GM18873 (cell line): ENCODE results near the gene MEGF11.

Experiments used
- ATAC-seq: cut with Tn5 transposase; IDR thresholded peaks from one replicate; pipeline ENCODE4 v1.9.1; 2021; ENCODE audit warnings: mild to moderate bottlenecking, moderate library complexity, moderate number of reproducible peaks; ENCODE audit not compliant: unreplicated experiment, low FRiP score

Gene MEGF11

GRCh38 chr15:66130496-66131034, 123.0 kb downstream of the MEGF11 start:
- ATAC-seq: no peak

DNA sequence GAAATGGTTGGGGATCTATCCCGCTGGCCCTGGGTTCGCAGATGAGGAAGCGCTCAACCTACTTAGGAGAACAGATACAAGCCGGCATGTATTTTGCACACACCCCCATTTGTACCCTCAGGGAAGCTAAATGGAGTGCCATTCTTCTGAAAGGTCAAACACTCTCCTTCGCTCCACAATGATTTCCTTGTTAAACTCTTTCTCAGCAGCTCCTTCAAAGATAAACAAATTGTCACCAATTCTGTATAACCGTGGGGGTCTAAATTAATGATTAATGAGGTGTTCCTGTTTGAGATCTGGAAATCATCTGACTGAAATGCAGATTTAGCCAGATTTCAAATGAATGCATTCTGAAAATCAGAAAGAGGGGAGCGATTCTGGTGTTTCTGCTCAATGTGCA, 124.0 kb downstream of the MEGF11 start:
- no peak for ATAC-seq

DNA sequence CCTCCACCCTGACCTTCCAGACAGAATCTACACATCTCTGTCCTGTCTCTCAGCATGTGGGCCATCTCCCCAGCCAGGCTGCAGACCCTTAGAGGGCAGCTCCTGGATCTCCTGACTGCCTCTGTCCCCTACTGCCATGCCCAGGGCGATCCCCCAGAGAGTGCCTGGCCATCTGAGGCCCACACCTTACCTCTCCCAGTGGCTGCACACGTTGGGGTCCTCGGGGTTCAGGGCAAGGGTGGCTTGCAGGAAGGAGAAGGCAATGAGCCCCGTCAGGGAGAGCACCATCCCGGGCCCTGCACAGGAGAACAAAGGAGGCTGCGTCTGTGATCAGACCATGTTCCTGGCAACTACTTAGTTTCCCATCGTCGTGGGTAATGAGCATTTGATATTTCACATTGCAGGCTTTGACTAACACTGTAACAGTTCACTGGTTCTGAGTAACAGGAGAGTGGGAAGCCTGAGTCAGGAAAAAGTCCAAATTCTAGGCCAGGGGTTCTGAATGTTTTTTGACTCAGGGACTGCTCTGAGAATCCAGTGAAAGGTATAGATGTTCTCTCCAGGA, 125.4 kb downstream of the MEGF11 start:
- no peak for ATAC-seq

GRCh38 chr15:66126456-66126855, 127.1 kb downstream of the MEGF11 start:
- ATAC-seq: no peak

GRCh38 chr15:66126031-66126441, 127.5 kb downstream of the MEGF11 start:
- no peak for ATAC-seq

DNA sequence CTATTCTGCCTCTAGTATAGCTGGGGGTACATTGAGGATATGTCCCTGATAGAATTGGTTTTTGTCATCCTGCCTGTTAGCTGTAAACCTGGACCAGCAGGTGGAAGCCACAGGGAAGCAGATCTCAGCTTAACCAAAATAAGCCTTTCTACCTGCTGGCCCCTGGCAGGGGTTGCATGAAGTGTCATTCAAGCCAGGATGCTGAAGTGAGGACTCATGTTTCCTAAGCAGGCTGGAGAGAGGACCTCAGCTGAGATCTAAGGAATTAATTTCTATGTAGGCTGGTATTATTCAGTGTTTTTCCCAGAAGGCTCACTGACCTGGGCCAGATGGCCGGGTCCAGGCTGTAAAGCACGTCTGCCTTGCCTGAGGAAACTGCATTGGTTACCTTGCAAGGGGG, 128.9 kb downstream of the MEGF11 start:
- no peak for ATAC-seq

DNA sequence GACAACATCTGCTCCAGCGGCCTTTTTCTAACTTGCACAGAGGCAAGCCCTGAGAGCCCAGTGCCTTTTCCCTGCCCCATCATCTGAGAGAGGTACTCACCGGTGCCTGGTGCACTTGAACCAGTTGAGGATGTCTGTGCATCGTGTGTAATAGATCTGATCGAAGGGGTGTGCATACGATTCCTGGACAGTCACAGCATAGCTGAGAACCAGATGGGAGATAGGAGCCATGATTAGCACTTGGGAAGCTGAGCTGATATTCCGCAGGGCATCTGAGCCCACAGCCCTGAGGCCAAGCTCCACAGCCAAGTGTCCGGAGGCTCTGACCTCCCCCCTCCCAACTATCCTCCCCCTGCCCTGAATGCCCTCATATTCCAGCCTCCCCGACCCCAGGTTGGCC, 129.8 kb downstream of the MEGF11 start:
- ATAC-seq: no peak

DNA sequence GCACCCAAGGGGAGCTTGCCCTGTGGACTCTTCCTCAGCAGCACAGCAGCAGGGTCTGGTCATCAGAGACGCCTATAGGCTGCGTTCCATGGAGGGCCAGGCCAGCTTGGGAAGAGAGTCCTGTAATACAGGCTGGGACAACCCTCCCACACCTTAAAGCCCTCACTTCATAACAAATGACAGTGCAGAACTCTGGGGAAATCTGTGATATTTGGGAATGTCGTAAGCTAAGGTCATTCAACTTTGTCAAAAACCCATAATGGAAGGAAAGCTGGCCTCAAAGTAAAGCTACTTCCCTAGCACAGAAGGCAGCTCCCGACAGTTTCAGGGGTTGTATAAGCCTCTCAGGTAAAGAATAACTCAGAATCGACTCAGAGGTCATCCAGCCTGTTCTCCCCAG, 133.1 kb downstream of the MEGF11 start:
- ATAC-seq: no peak

GRCh38 chr15:66117841-66118240, 135.7 kb downstream of the MEGF11 start:
- ATAC-seq: no peak

DNA sequence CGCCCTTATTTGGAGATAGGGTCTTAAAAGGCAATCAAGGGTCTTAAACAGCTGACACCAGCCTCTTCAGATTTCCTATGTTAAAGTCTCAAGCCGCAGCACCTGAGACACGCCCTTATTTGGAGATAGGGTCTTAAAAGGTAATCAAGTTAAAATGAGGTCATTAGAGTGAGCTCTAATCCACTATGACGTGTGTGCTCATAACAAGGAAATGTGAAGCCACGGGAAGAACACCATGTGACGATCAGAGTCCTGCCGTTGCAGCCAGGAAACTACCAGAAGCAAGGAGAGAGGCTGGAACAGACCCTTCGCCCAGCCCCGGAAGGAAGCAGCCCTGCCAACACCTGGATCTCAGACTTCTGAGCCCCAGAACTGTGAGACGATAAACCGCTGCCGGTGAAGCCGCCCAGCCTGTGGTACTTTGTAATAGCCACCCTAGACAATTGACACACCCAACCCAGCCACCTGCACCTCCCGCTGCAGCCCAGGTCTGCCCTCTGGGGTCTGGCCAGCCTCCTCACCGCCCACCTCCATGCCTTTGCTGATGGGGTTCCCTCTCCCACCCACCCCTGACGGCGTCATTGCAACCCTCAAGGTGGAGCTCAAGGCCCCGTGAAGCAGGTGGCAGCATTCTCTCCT, 137.9 kb downstream of the MEGF11 start:
- no peak for ATAC-seq

DNA sequence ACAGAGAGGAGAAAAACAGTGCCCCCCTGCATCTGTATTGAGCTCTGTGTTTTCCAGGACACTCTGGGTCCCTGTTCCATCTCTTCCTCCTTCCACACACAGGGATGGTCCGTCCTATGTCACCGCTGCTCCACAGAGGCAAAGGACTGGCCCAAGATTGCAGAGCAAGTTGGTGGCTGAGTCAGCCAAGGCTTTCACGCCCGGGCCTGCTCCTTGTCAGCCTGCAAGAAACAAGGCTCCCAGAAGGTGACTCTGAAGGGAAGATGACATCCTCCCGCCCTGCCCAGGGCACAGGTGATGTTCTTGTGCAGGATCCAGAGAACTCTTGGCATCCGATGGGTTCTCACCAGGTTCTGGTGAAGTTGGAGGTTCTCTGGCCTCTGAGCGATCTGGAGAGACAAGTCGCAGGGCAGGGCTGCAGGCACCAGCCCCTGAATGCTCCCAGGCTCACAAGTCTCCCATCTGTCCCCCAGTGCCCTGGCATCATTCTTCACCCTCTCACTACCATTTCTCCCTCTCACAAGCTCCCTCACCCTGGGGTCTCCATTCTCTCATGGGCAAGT, 138.6 kb downstream of the MEGF11 start:
- no peak for ATAC-seq

- ATAC-seq: no peak
These were observed 141.2 kb downstream of the MEGF11 start for GRCh38 chr15:66112388-66112787.

DNA sequence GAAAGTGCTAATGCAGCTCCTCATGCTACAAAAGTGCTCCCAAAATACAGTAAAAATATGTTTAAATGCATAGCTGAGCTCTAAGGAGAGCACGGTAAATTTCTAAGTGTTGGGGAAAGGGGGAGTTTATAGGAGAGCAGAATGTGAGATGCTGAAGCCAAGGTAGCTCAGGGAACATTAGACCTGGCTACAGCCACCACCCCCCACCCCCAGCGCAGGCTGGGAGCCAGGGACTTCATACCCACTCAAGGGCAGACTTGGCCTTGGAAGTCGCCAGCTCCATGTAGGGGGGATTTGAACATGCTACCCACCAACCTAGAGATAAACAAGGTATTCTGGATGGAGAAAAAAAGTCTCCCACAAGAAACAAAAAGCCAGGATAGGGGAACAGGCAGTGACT, 142.2 kb downstream of the MEGF11 start:
- ATAC-seq: no peak

GRCh38 chr15:66110864-66111263, 142.7 kb downstream of the MEGF11 start:
- ATAC-seq: no peak

- ATAC-seq: no peak
These were observed 143.7 kb downstream of the MEGF11 start for GRCh38 chr15:66109826-66110225.

- ATAC-seq: no peak
These were observed 144.9 kb downstream of the MEGF11 start for GRCh38 chr15:66108483-66109265.

GRCh38 chr15:66107070-66107469, 146.5 kb downstream of the MEGF11 start:
- no peak for ATAC-seq

DNA sequence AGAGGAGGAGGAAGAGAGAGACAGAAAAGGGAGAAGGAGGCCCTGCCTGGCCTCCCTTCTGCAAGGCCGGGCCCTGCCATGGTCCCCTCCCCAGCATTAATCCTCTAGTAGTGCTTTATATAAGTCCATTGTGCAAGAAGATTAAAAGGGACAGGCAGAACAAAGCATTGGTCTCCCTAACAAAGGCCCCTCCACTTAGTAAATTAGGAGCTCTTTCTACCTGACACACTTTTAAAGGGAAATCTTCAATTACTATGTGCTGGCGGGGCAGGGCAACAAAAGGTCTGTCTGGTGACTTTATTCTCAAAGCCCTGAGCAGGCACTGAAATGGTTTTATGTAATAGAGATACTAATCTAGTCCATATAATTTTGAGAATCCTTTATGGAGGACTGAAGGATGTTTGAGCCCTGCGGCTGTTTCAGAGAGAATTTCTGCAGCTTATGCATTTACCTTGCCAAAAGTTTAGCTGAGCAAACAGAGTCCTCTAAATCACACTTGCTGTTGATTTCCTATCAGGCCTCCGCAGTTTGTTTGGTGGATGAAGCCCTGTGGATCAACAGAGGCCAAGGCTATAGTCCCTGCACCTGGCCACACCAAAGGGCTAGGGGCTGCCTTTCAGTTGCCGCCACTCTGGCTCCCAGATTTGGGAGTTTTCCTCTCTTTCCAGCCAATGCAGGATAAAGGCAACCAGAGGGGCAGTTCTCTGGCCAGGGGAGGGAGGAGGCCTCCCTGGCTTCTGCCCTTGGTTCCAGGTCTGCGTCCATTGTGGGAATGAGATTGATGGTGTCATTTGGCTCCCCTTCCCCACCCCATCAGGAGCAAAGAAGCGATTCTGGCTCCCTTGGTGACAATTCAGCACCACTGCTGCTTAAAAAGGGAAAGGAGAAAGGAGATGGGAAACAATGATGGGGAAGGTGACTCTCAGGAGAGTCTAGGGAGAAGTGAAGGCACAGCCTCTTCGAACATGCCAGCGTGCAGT, 148.0 kb downstream of the MEGF11 start:
- no peak for ATAC-seq

DNA sequence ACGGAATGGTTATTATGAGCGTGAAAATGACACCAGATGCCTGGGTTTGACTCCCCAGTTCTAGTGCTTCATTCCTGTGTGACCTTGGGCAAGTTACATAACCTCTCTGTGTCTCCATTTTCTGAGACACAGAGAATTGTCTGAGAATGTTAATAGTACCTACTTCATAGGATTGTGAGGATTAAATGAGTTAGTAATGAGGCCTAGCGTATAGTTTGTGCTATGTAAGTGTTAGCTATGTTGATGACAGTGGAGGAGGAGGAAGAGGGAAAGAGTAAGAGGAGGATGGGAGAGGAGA, 150.3 kb downstream of the MEGF11 start:
- ATAC-seq: no peak

DNA sequence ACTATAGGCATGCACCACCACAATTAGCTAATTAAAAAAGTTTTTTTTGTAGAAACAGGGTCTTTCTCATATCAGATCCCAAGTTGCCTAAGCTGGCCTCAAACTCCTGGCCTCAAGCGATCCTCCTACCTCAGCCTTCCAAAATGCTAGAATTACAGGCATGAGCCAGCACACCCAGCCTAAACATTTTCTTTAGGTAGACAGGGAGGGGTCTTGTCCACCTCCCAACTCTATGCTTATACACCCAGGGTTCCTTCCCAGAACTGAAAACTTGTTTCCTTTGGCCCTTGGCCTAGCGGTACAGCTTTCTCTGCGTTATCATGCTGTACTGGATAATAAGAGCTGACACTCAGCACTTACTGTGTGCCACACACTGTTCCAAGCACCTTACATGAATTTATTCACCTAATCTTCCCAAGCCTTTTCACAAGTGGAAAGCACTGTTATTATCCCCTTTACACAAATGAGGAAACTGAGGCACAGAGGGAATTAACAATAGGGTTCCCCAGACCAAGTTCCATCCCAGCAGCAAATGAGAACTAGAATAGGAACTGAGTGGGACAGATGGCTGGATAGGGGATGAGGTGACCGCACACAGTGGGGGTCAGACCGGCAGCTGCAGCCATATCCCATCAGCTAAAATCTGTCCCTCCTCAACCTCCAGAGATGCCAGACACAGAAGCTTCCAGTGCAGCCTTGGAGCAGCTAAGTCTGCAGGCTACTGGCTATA, 150.8 kb downstream of the MEGF11 start:
- no peak for ATAC-seq
